Mesothelial cell of epicardium (in vitro differentiated cells): Measurements from ENCODE around the gene FAM107B. TPM values are rescaled to one million over a fixed set of nuclear protein-coding genes. Genes with fewer than 3 reads are reported as not detected.
"Not testable (repeated sequence)": the region's sequence is repeated elsewhere in the genome, so short reads cannot be mapped to it uniquely, and the experiment has no call there.

Source experiments
- DNase-seq, 2 experiments: peaks; one replicate each; pipeline ENCODE4 v3.0.0; 2021; ENCODE audit warnings: low spot score in 2 of 2; ENCODE audit not compliant: unreplicated experiment in 2 of 2
- H3K27ac Mint-ChIP-seq: 2 replicates; pipeline ENCODE4 v1.8.0; 2021; ENCODE audit warnings: mixed read lengths
- H3K27me3 Mint-ChIP-seq: 2 replicates; pipeline ENCODE4 v1.8.0; 2021; ENCODE audit warnings: low read depth, mixed read lengths
- H3K36me3 Mint-ChIP-seq: 2 replicates; pipeline ENCODE4 v1.8.0; 2021; ENCODE audit warnings: mixed read lengths
- H3K4me1 Mint-ChIP-seq: 2 replicates; pipeline ENCODE4 v1.8.0; 2021; ENCODE audit warnings: mixed read lengths
- H3K4me3 Mint-ChIP-seq: 2 replicates; pipeline ENCODE4 v1.8.0; 2021; ENCODE audit warnings: mild to moderate bottlenecking, moderate library complexity, mixed read lengths
- H3K9me3 Mint-ChIP-seq: 2 replicates; pipeline ENCODE4 v1.8.0; 2021; ENCODE audit warnings: mixed read lengths
- total RNA-seq: library from RNA; stranded (reverse); gene quantifications from 3 replicates; pipeline ENCODE4 v1.2.1, GENCODE V29; 2021
- TF ChIP-seq, protein P1 (sequence below): fragments of 200-600 bp; sonication (generic); IDR thresholded peaks from one replicate; pipeline ENCODE4 v1.5.0; 2021; ENCODE audit warnings: antibody characterized with exemption; ENCODE audit not compliant: unreplicated experiment

The FAM107B gene
- total RNA-seq, 1 donor from 2014 or later = 23.5 TPM

DNA sequence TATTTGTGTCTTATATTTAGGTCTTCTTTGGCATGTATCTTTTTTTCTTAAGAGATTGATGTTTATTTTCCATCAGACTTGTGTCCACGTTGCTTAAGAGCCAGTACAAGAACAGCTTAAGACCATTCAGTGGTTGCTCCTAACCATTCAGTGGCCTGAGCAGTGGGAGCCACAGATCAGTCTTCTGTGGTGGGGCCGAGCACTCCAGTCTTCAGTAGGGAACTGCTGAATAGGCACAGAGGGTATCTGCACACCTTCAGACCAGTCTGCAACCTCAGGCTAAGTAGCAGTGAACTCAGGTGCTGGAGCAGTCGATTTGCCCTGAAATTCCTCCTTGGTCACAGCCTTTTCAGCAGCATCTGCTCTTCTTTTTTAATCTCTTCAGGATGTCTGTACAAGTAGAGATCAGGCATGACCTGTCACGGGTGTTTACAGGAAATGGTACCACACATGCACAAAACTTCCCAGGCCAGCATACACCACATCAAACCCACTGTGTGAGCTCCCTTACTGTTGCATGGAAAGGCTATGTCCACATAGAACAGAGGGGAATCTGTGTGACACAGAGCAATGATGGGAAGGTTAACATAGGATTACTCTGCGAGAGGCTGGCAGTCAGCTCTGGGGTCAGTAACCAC is 51.5 kb downstream of the FAM107B start:
- TF ChIP-seq, protein P1, sequence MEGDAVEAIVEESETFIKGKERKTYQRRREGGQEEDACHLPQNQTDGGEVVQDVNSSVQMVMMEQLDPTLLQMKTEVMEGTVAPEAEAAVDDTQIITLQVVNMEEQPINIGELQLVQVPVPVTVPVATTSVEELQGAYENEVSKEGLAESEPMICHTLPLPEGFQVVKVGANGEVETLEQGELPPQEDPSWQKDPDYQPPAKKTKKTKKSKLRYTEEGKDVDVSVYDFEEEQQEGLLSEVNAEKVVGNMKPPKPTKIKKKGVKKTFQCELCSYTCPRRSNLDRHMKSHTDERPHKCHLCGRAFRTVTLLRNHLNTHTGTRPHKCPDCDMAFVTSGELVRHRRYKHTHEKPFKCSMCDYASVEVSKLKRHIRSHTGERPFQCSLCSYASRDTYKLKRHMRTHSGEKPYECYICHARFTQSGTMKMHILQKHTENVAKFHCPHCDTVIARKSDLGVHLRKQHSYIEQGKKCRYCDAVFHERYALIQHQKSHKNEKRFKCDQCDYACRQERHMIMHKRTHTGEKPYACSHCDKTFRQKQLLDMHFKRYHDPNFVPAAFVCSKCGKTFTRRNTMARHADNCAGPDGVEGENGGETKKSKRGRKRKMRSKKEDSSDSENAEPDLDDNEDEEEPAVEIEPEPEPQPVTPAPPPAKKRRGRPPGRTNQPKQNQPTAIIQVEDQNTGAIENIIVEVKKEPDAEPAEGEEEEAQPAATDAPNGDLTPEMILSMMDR = no peak
- no peak overlapping the region for H3K27ac Mint-ChIP-seq
- peaks cover 3% of the 10 kb centered on the region for H3K27me3 Mint-ChIP-seq
- H3K4me3 Mint-ChIP-seq = no peak overlapping the region
- H3K36me3 Mint-ChIP-seq = peaks cover 5% of the 10 kb centered on the region
- peaks cover 3% of the 10 kb centered on the region for H3K4me1 Mint-ChIP-seq
- no peak for DNase-seq
- peaks cover 11% of the 10 kb centered on the region for H3K9me3 Mint-ChIP-seq

GRCh38 chr10:14717552-14717951 is 57.1 kb downstream of the FAM107B start:
- TF ChIP-seq, protein P1 = no peak
- Mint-ChIP-seq H3K36me3 (no peaks in the 10 kb centered on the region), H3K4me3 (no peak overlapping the region), H3K4me1 (peaks cover 3% of the 10 kb centered on the region), H3K9me3 (peaks cover 12% of the 10 kb centered on the region), H3K27ac (no peak overlapping the region), H3K27me3 (peaks cover 3% of the 10 kb centered on the region)
- DNase-seq = no peak

- Mint-ChIP-seq H3K9me3 (peaks cover 9% of the 10 kb centered on the region), H3K4me3 (no peak overlapping the region)
- TF ChIP-seq, protein P1 = no peak
These were observed 61.7 kb downstream of the FAM107B start for GRCh38 chr10:14712991-14713424.

DNA sequence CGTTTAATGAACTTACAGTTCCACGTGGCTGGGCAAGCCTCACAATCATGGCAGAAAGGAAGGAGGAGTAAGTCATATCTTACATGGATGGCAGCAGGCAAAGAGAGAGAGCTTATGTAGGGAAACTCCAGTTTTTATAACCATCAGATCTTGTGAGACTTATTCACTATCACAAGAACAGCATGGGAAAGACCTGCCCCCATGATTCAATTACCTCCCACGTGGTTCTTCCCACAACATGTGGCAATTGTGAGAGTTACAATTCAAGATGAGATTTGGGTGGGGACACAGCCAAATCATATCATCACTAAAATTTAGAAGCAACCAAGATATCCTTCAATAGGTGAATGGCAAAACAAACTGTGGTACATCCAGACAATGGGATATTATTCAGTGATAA is 65.4 kb downstream of the FAM107B start:
- H3K4me1 Mint-ChIP-seq = peaks cover 18% of the 10 kb centered on the region
- H3K36me3 Mint-ChIP-seq, H3K27me3 Mint-ChIP-seq, H3K4me3 Mint-ChIP-seq, DNase-seq, H3K9me3 Mint-ChIP-seq, H3K27ac Mint-ChIP-seq: not testable (repeated sequence)

More at GRCh38 chr10:14712991-14713424, 61.7 kb downstream of the FAM107B start:
- peaks cover 3% of the 10 kb centered on the region for H3K4me1 Mint-ChIP-seq
- H3K36me3 Mint-ChIP-seq = no peaks in the 10 kb centered on the region
- H3K27ac Mint-ChIP-seq = no peak overlapping the region
- no peak for DNase-seq
- peaks cover 3% of the 10 kb centered on the region for H3K27me3 Mint-ChIP-seq

DNA sequence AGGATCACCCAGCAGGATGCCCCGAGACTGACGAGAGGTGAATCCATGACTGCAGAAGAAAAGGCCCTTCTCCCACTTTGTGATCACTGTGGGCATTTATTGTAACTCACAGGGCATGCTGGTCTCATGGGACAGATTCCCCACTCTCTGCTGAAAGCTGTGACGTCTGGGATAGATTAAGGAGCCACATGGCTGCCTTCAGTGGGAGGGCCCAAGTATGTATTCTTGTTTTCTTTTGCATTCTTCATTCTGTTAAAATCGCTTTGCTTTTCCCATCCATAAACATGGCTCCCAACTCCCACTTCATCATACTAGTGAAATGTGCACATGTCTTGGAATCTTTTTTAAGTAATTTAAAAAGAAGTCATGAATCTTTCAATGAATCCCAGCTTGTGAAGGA is 67.2 kb downstream of the FAM107B start:
- no peak overlapping the region for H3K27ac Mint-ChIP-seq

GRCh38 chr10:14705548-14706230 is 69.0 kb downstream of the FAM107B start:
- DNase-seq = no peak
- peaks cover 3% of the 10 kb centered on the region for H3K9me3 Mint-ChIP-seq
- peaks cover 20% of the 10 kb centered on the region for H3K4me1 Mint-ChIP-seq
- H3K4me3 Mint-ChIP-seq = no peak overlapping the region
- H3K36me3 Mint-ChIP-seq = no peaks in the 10 kb centered on the region
- H3K27me3 Mint-ChIP-seq = no peaks in the 10 kb centered on the region
- TF ChIP-seq, protein P1 = no peak
- no peak overlapping the region for H3K27ac Mint-ChIP-seq

More for the DNA sequence above, 67.2 kb downstream of the FAM107B start:
- TF ChIP-seq, protein P1 = no peak
- DNase-seq = no peak
- peaks cover 20% of the 10 kb centered on the region for H3K4me1 Mint-ChIP-seq
- H3K9me3 Mint-ChIP-seq = peaks cover 3% of the 10 kb centered on the region
- H3K4me3 Mint-ChIP-seq = no peak overlapping the region
- H3K36me3 Mint-ChIP-seq = no peaks in the 10 kb centered on the region
- no peaks in the 10 kb centered on the region for H3K27me3 Mint-ChIP-seq
